HepG2 (cell line): ENCODE data around the gene CLDND2. TPM values are rescaled to one million over a fixed set of nuclear protein-coding genes. Genes with fewer than 3 reads are reported as not detected.

Experiments
- AGO1 ChIP-seq: fragments of 200-400 bp; formaldehyde crosslinking; IDR thresholded peaks from 2 replicates; pipeline ENCODE4 v1.6.1; 2017; ENCODE audit warnings: mild to moderate bottlenecking, low read depth, low read length, moderate library complexity; ENCODE audit not compliant: poor library complexity, severe bottlenecking
- ESRRA ChIP-seq: sonication (generic); formaldehyde crosslinking; IDR thresholded peaks from 2 replicates; pipeline ENCODE4 v1.5.1; 2020; ENCODE audit warnings: mild to moderate bottlenecking, low read depth, missing genetic modification reagents
- ZNF282 ChIP-seq: fragments of 450-650 bp; IDR thresholded peaks from 2 replicates; pipeline ENCODE4 v1.6.1; 2018; ENCODE audit not compliant: partially characterized antibody
- ZNF431 ChIP-seq: sonication (generic); formaldehyde crosslinking; IDR thresholded peaks from 2 replicates; pipeline ENCODE4 v1.9.0; 2022; ENCODE audit warnings: missing genetic modification reagents, low read depth, mild to moderate bottlenecking, borderline replicate concordance
- ZNF605 ChIP-seq: sonication (generic); formaldehyde crosslinking; IDR thresholded peaks from 2 replicates; pipeline ENCODE4 v1.8.0; 2022; ENCODE audit warnings: mild to moderate bottlenecking, missing genetic modification reagents
- polyA plus RNA-seq, 8 experiments: library from polyadenylated mRNA; depleted of rRNA in 3 of 8; stranded (reverse) in 7 of 8; unstranded in 1 of 8; fragments of >200 nt; fragmentation: Illumina TruSeq in 4 of 8; extraction: Trizol in 4 of 8; gene quantifications; 2 replicates each; pipeline versions ENCODE4 v1.2.1 to v1.2.3, GENCODE V29; 2011 to 2016; ENCODE audit warnings: low read depth in 4 of 8, missing spikeins in 1 of 8, mixed read lengths in 1 of 8; ENCODE audit not compliant: insufficient read depth in 1 of 8
- total RNA-seq, 5 experiments: library from RNA; depleted of rRNA; stranded (reverse); fragments of >200 nt; fragmentation: Illumina TruSeq; extraction: Trizol; gene quantifications; 2 replicates each; pipeline ENCODE4 v1.2.3, GENCODE V29; 2016; ENCODE audit warnings: low read depth in 1 of 5
- TF ChIP-seq, protein P1 (sequence below): IDR thresholded peaks from 2 replicates; pipeline ENCODE4 v1.6.1; 2016; ENCODE audit warnings: mild to moderate bottlenecking
- TF ChIP-seq, protein P2 (sequence below): sonication (generic); formaldehyde crosslinking; IDR thresholded peaks from 2 replicates; pipeline ENCODE4 v1.4.0; 2020; ENCODE audit warnings: mild to moderate bottlenecking, low read depth, missing genetic modification reagents
- TF ChIP-seq, protein P3 (sequence below): IDR thresholded peaks from 2 replicates; pipeline ENCODE4 v1.6.1; 2012; ENCODE audit warnings: low read depth, low read length, improper control_type of control experiment

CLDND2 gene
- total and polyA plus RNA-seq, 2 of the 13 experiments (the other 11 are each of a cell fraction or from before 2014, with no cell fraction given), result 0.84 to 1.8 TPM

DNA sequence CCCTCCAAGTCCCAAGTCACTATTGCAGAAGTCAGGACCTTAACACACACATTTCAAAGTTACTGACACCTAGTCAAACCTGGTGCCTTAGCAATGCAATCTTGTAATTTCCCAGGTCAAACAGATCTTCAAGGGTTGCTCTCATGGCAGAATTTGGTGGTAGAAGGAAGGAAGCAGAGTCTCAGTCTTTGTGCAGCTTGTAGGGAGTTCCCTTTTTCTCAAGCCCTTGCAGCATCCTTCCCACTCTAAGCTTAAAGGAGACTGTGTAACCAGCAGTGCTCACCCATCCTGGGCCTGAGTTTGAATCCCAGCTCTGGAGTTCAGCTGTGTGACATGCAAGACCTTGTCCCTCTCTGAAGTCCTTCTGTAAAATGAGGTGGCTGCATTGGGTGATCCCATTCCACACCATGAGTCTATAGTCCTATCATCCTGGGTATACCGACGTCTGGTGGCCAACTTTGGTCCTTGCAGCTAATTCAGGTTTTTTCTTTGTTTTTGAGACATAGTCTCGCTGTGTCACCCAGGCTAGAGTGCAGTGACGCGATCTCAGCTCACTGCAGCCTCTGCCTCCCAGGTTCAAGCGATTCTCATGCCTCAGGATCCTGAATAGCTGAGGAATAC is 38.8 kb upstream of the CLDND2 start (continued):
- TF ChIP-seq ZNF431 (CRISPR knock-in tag), result no peak
- TF ChIP-seq, protein P1, sequence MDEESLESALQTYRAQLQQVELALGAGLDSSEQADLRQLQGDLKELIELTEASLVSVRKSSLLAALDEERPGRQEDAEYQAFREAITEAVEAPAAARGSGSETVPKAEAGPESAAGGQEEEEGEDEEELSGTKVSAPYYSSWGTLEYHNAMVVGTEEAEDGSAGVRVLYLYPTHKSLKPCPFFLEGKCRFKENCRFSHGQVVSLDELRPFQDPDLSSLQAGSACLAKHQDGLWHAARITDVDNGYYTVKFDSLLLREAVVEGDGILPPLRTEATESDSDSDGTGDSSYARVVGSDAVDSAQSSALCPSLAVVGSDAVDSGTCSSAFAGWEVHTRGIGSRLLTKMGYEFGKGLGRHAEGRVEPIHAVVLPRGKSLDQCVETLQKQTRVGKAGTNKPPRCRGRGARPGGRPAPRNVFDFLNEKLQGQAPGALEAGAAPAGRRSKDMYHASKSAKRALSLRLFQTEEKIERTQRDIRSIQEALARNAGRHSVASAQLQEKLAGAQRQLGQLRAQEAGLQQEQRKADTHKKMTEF, result 0 out of 2 replicates have a peak, but pooled peaks have one; percentile 21
- TF ChIP-seq ZNF605 (CRISPR knock-in tag), result no peak
- TF ChIP-seq, protein P2, sequence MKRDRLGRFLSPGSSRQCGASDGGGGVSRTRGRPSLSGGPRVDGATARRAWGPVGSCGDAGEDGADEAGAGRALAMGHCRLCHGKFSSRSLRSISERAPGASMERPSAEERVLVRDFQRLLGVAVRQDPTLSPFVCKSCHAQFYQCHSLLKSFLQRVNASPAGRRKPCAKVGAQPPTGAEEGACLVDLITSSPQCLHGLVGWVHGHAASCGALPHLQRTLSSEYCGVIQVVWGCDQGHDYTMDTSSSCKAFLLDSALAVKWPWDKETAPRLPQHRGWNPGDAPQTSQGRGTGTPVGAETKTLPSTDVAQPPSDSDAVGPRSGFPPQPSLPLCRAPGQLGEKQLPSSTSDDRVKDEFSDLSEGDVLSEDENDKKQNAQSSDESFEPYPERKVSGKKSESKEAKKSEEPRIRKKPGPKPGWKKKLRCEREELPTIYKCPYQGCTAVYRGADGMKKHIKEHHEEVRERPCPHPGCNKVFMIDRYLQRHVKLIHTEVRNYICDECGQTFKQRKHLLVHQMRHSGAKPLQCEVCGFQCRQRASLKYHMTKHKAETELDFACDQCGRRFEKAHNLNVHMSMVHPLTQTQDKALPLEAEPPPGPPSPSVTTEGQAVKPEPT (CRISPR knock-in tag), result no peak
- TF ChIP-seq, protein P3, sequence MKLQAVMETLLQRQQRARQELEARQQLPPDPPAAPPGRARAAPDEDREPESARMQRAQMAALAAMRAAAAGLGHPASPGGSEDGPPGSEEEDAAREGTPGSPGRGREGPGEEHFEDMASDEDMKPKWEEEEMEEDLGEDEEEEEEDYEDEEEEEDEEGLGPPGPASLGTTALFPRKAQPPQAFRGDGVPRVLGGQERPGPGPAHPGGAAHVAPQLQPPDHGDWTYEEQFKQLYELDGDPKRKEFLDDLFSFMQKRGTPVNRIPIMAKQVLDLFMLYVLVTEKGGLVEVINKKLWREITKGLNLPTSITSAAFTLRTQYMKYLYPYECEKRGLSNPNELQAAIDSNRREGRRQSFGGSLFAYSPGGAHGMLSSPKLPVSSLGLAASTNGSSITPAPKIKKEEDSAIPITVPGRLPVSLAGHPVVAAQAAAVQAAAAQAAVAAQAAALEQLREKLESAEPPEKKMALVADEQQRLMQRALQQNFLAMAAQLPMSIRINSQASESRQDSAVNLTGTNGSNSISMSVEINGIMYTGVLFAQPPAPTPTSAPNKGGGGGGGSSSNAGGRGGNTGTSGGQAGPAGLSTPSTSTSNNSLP, result 0 out of 2 replicates have a peak, but pooled peaks have one; percentile 19
- no peak for TF ChIP-seq AGO1
- TF ChIP-seq ZNF282, result no peak
- no peak for TF ChIP-seq ESRRA (CRISPR knock-in tag)
